K562 (cell line): ENCODE measurements around the gene COL21A1. TPM values are rescaled to one million over a fixed set of nuclear protein-coding genes. Genes with fewer than 3 reads are reported as not detected.
"Not testable (repeated sequence)": the region's sequence is repeated elsewhere in the genome, so short reads cannot be mapped to it uniquely, and the experiment has no call there.

Source experiments
- ATAC-seq: fragments of 200-7000 bp; cut with Tn5 transposase; 3 replicates; pipeline ENCODE4 v1.9.1; 2020; ENCODE audit warnings: moderate library complexity
- BruUV-seq: library from RNA; stranded (reverse); fragments of 400-500 nt; replicated peaks from 2 replicates; lab custom pipeline; 2021; lab: Mats Ljungman, UMichigan
- CTCF ChIA-PET: fragments of 300-600 bp; formaldehyde crosslinking; extraction: SDS; loops from one replicate; lab custom pipeline; 2021; ENCODE audit warnings: low intra/inter-chr PET ratio; lab: Yijun Ruan, JAX
- POLR2A ChIA-PET: fragments of 300-600, 350-650 bp; sonication (Branson Sonifier 250); formaldehyde crosslinking; extraction: SDS; loops from one replicate; lab custom pipeline; 2021; ENCODE audit warnings: antibody characterized with exemption, inconsistent platforms; lab: Yijun Ruan, JAX
- DNase-seq, 4 experiments: peaks; one replicate each; pipeline versions ENCODE4 v3.0.0 to v3.0.0-alpha.2; 2011 to 2018; ENCODE audit warnings: low spot score in 3 of 4, mixed read lengths in 3 of 4; ENCODE audit errors: extremely low read depth in 1 of 4
- FAIRE-seq: peaks from 2 replicates; lab custom pipeline; 2011; peaks lifted over from hg19 to GRCh38; lab: Jason Lieb, UNC
- H2AFZ ChIP-seq: 2 replicates; pipeline ENCODE4 v1.6.0; 2011; ENCODE audit warnings: low read depth, low read length, control low read depth, inconsistent platforms
- H3K27ac ChIP-seq: fragments of 200-600 bp; 3 replicates; pipeline ENCODE4 v1.8.0; 2011; ENCODE audit warnings: low read depth, mild to moderate bottlenecking, control low read depth, inconsistent platforms, low read length, moderate library complexity, mixed read lengths; ENCODE audit errors: extremely low read depth
- H3K27me3 ChIP-seq, 2 experiments: fragments of 300-600 bp in 1 of 2; 2 replicates in 1 of 2; 3 replicates in 1 of 2; pipeline versions ENCODE4 v1.6.0 to v1.8.0; 2011; ENCODE audit warnings: inconsistent platforms in 2 of 2, low read length in 2 of 2, mild to moderate bottlenecking in 1 of 2, mixed read lengths in 1 of 2, moderate library complexity in 1 of 2; ENCODE audit not compliant: control insufficient read depth in 2 of 2, insufficient read depth in 2 of 2
- H3K36me3 ChIP-seq: fragments of 300-600 bp; 3 replicates; pipeline ENCODE4 v1.8.0; 2011; ENCODE audit warnings: mild to moderate bottlenecking, low read length, inconsistent platforms; ENCODE audit not compliant: control insufficient read depth, insufficient read depth
- H3K4me1 ChIP-seq, 2 experiments: fragments of 200-600 bp in 1 of 2; replicated peaks in 1 of 2; 2 replicates in 1 of 2; 3 replicates in 1 of 2; pipeline versions ENCODE4 v1.5.1 to v1.8.0; 2011; ENCODE audit warnings: inconsistent platforms in 2 of 2, low read length in 2 of 2, mild to moderate bottlenecking in 1 of 2, mixed read lengths in 1 of 2, moderate library complexity in 1 of 2; ENCODE audit not compliant: control insufficient read depth in 2 of 2, insufficient read depth in 2 of 2
- H3K4me2 ChIP-seq: 2 replicates; pipeline ENCODE4 v1.6.1; 2011; ENCODE audit warnings: low read length, control low read depth, inconsistent platforms, mixed read lengths; ENCODE audit not compliant: insufficient read depth
- H3K4me3 ChIP-seq: fragments of 200-600 bp; sonication (generic), shearing (Covaris generic); 2 replicates; pipeline ENCODE4 v1.5.1; 2016; ENCODE audit warnings: control low read depth, inconsistent platforms
- H3K79me2 ChIP-seq: fragments of 200-600 bp; 3 replicates; pipeline ENCODE4 v1.8.0; 2011; ENCODE audit warnings: low read length, inconsistent platforms; ENCODE audit not compliant: control insufficient read depth, insufficient read depth
- H3K9ac ChIP-seq, 2 experiments: 2 replicates each; pipeline versions ENCODE4 v1.6.0 to v1.6.1; 2011; ENCODE audit warnings: low read depth in 2 of 2, low read length in 2 of 2, control low read depth in 1 of 2, inconsistent platforms in 1 of 2, mild to moderate bottlenecking in 1 of 2, mixed read lengths in 1 of 2; ENCODE audit not compliant: insufficient read depth in 1 of 2
- H3K9me1 ChIP-seq: one replicate; pipeline ENCODE4 v1.6.0; 2011; ENCODE audit warnings: inconsistent platforms, mild to moderate bottlenecking, low read length, moderate library complexity; ENCODE audit not compliant: control insufficient read depth, insufficient read depth
- H3K9me3 ChIP-seq: replicated peaks from 2 replicates; pipeline ENCODE4 v1.5.1; 2011; ENCODE audit warnings: low read depth, low read length, inconsistent platforms; ENCODE audit not compliant: control insufficient read depth, insufficient read depth
- H4K20me1 ChIP-seq: replicated peaks from 2 replicates; pipeline ENCODE4 v1.6.1; 2011; ENCODE audit warnings: low read length, inconsistent platforms, mixed read lengths; ENCODE audit not compliant: control insufficient read depth, insufficient read depth
- CCNT2 ChIP-seq: IDR thresholded peaks from 2 replicates; pipeline ENCODE4 v1.6.1; 2011; ENCODE audit warnings: borderline replicate concordance, low read depth, mild to moderate bottlenecking, moderate library complexity, mixed read lengths, low read length; ENCODE audit not compliant: insufficient read length; ENCODE audit errors: extremely low read depth
- DMBX1 ChIP-seq: fragments of 250-450 bp; sonication (Bioruptor Pico); IDR thresholded peaks from 2 replicates; pipeline ENCODE4 v1.8.0; 2022; ENCODE audit warnings: inconsistent platforms, mild to moderate bottlenecking, moderate library complexity, borderline replicate concordance
- EP300 ChIP-seq: IDR thresholded peaks from 2 replicates; pipeline ENCODE4 v1.6.1; 2012; ENCODE audit warnings: low read length, improper control_type of control experiment
- KDM2B ChIP-seq: fragments of 250-450 bp; sonication (Bioruptor Pico); IDR thresholded peaks from 2 replicates; pipeline ENCODE4 v1.8.0; 2021; ENCODE audit warnings: mild to moderate bottlenecking, moderate library complexity
- PRPF4 ChIP-seq: fragments of 200-400 bp; formaldehyde crosslinking; IDR thresholded peaks from one replicate; pipeline ENCODE4 v1.6.1; 2017; ENCODE audit warnings: low read length, low read depth, mild to moderate bottlenecking; ENCODE audit not compliant: insufficient read depth, poor library complexity, severe bottlenecking
- RBM15 ChIP-seq: fragments of 200-400 bp; formaldehyde crosslinking; IDR thresholded peaks from 2 replicates; pipeline ENCODE4 v1.6.1; 2018; ENCODE audit warnings: mild to moderate bottlenecking, low read length, moderate library complexity; ENCODE audit not compliant: insufficient read depth
- TAF1 ChIP-seq: IDR thresholded peaks from 2 replicates; pipeline ENCODE4 v1.6.1; 2011; ENCODE audit warnings: mild to moderate bottlenecking, low read length, moderate library complexity; ENCODE audit not compliant: insufficient read depth, control insufficient read depth, severe bottlenecking; ENCODE audit errors: extremely low read depth
- ZNF707 ChIP-seq: fragments of 250-450 bp; sonication (Bioruptor Pico); conservative IDR thresholded peaks from 2 replicates; pipeline ENCODE4 v1.8.0; 2022; ENCODE audit warnings: inconsistent platforms, mild to moderate bottlenecking, moderate library complexity
- ZNF76 ChIP-seq: fragments of 250-450 bp; sonication (Bioruptor Pico); IDR thresholded peaks from 2 replicates; pipeline ENCODE4 v1.4.0; 2020; ENCODE audit warnings: mild to moderate bottlenecking, moderate library complexity, borderline replicate concordance
- ZNF77 ChIP-seq: fragments of 250-450 bp; sonication (Bioruptor Pico); IDR thresholded peaks from 2 replicates; pipeline ENCODE4 v1.5.0; 2020
- ZSCAN32 ChIP-seq: fragments of 450-650 bp; formaldehyde crosslinking; IDR thresholded peaks from 2 replicates; pipeline ENCODE4 v1.4.0; 2020; ENCODE audit warnings: mild to moderate bottlenecking, moderate library complexity
- WGBS: fragments of 100-300 bp; shearing (Covaris generic); methylation state at CpG from one replicate; pipeline ENCODE4 v1.1.6; 2016; ENCODE audit warnings: low coverage, mixed read lengths; ENCODE audit not compliant: insufficient coverage; ENCODE audit errors: missing lambda C conversion rate; 5-methylcytosine and 5-hydroxymethylcytosine counted together
- in situ Hi-C: fragments of 300-500 bp; cut with MboI; formaldehyde crosslinking; loops from 4 replicates; pipeline ENCODE4 v1.15.0; 2018; ENCODE audit warnings: inconsistent platforms, mixed read lengths
- intact Hi-C: fragments of 100-400 bp; cut with micrococcal nuclease; formaldehyde crosslinking; loops from 2 replicates; pipeline ENCODE4 v1.14.2; 2022
- polyA plus RNA-seq, 8 experiments: library from polyadenylated mRNA; depleted of rRNA in 4 of 8; stranded (reverse) in 5 of 8; unstranded in 3 of 8; fragments of >200 nt; fragmentation: Nextera tagmentation in 2 of 8; fragmentation: Illumina TruSeq in 1 of 8; extraction: Ambion mirVana in 2 of 8; extraction: Trizol in 1 of 8; gene quantifications; 2 replicates each; pipeline versions ENCODE4 v1.2.1 to v1.2.3, GENCODE V29; 2011 to 2014; ENCODE audit warnings: inconsistent platforms in 1 of 8, missing spikeins in 1 of 8
- total RNA-seq, 7 experiments: library from RNA; depleted of rRNA in 6 of 7; stranded (reverse); fragments of >200 nt in 6 of 7; fragmentation: Illumina TruSeq in 2 of 7; extraction: Trizol in 2 of 7; gene quantifications; 2 replicates each; pipeline versions ENCODE4 v1.2.1 to v1.2.3, GENCODE V29; 2011 to 2021; ENCODE audit warnings: low replicate concordance in 1 of 7

COL21A1 gene
- total and polyA plus RNA-seq, 9 of the 15 experiments (the other 6 are each of a cell fraction or from before 2014, with no cell fraction given) = 0.03 to 0.76 (median 0.25) TPM

GRCh38 chr6:56260593-56260992, 13.2 kb upstream of the COL21A1 start:
- FAIRE-seq, in situ Hi-C loops, H4K20me1 ChIP-seq, H3K9ac ChIP-seq, H3K27ac ChIP-seq, H3K27me3 ChIP-seq, ATAC-seq, H2AFZ ChIP-seq, H3K4me3 ChIP-seq, DNase-seq, H3K4me1 ChIP-seq, H3K4me2 ChIP-seq, H3K79me2 ChIP-seq, H3K9me1 ChIP-seq, H3K9me3 ChIP-seq, intact Hi-C loops, CTCF ChIA-PET, BruUV-seq, H3K36me3 ChIP-seq: not testable (repeated sequence)
- POLR2A ChIA-PET = interaction anchor here (1.0 kb wide), 1 partner anchor 32 kb away, joined by 3 read pairs; no protein-coding TSS in a partner anchor

- Histone ChIP-seq H3K4me1 (no peaks in the 10 kb centered on the region), H3K27ac (no peak overlapping the region), H2AFZ (no peak overlapping the region), H3K36me3 (no peaks in the 10 kb centered on the region), H3K27me3 (no peaks in the 10 kb centered on the region), H3K4me3 (no peak overlapping the region), H3K79me2 (no peaks in the 10 kb centered on the region), H3K9ac (no peak overlapping the region), H3K4me2 (no peak overlapping the region), H3K9me1 (no peaks in the 10 kb centered on the region), H4K20me1 (no peaks in the 10 kb centered on the region), H3K9me3 (no peaks in the 10 kb centered on the region)
- intact Hi-C loops = no loop called here
- FAIRE-seq (no peak), ATAC-seq (no peak), DNase-seq (no peak)
- WGBS = 2% methylated on average over 3 of the region's 3 CpGs
- CTCF ChIA-PET = no interaction called here
- POLR2A ChIA-PET = interaction anchor here (1.0 kb wide), 1 partner anchor 33 kb away, joined by 3 read pairs; no protein-coding TSS in a partner anchor
- in situ Hi-C loops = no loop called here
- BruUV-seq = no TSS peak
- no peak for TF ChIP-seq PRPF4
- no peak for TF ChIP-seq ZNF76 (CRISPR knock-in tag)
- no peak for TF ChIP-seq CCNT2
- no peak for TF ChIP-seq ZNF707 (CRISPR knock-in tag)
- no peak for TF ChIP-seq DMBX1
- TF ChIP-seq TAF1 = no peak
- no peak for TF ChIP-seq EP300
- TF ChIP-seq KDM2B = no peak
- TF ChIP-seq RBM15 = no peak
- TF ChIP-seq ZSCAN32 (CRISPR knock-in tag) = no peak
- no peak for TF ChIP-seq ZNF77 (CRISPR knock-in tag)
Observed at GRCh38 chr6:56259234-56260077, 12.1 kb upstream of the COL21A1 start.
